ENCODE data around the gene AATF.

AATF gene

DNA sequence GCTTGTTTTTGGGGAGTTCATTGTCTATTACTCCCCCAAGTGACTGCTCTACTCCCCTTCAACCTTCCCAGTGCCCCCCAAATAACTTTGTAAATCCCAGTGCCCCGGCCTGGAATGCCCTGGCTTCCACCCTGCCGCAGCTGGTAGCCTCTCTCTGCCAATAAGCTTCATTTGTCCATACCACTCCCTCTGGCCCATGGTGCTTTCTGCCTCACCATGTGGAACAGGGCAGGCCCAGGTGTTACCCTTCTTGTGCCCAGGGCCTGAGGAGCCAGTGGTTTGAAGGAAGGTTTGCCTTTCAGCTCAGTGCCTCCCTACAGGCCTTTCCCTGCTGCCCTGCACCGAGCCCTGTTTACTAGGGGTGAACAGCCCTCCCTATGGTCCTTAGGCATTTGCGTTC is 134.2 kb downstream of the AATF start:
- TF ChIP-seq, protein P1, sequence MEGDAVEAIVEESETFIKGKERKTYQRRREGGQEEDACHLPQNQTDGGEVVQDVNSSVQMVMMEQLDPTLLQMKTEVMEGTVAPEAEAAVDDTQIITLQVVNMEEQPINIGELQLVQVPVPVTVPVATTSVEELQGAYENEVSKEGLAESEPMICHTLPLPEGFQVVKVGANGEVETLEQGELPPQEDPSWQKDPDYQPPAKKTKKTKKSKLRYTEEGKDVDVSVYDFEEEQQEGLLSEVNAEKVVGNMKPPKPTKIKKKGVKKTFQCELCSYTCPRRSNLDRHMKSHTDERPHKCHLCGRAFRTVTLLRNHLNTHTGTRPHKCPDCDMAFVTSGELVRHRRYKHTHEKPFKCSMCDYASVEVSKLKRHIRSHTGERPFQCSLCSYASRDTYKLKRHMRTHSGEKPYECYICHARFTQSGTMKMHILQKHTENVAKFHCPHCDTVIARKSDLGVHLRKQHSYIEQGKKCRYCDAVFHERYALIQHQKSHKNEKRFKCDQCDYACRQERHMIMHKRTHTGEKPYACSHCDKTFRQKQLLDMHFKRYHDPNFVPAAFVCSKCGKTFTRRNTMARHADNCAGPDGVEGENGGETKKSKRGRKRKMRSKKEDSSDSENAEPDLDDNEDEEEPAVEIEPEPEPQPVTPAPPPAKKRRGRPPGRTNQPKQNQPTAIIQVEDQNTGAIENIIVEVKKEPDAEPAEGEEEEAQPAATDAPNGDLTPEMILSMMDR (IDR thresholded peaks at IDR 0.05; ENCODE audit: low read depth, low read length, missing control alignments): no peak
- DNase-seq (ENCODE audit: extremely low read depth, low read depth): no peak
- no peak overlapping the region for H3K4me3 ChIP-seq (replicated peaks; ENCODE audit: low read depth, low read length)

- DNase-seq (ENCODE audit: extremely low read depth, low read depth): no peak
- H3K4me3 ChIP-seq (replicated peaks; ENCODE audit: low read depth, low read length): no peak overlapping the region
Measured at GRCh38 chr17:37083456-37083855, 134.7 kb downstream of the AATF start.

DNA sequence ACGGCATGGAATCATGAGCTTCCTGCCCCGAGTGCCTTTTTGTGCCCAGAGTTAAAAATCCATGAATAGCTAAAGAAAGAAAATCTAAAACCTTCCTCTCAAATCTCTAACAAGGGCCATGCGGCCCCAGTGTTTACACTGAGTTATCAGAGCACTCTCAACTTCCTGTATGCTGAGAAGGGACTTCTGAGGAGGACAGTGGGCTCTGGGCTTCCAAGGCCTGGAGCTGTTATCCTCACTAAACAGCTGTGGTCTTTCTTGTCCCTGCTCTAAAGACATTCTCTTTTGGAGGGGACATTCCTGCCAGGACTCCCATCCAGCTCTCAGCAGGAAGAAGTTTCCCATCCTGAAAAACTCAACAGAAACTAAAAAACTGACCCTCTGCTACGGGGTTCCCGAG is 135.6 kb downstream of the AATF start:
- DNase-seq (ENCODE audit: extremely low read depth, low read depth): no peak
- TF ChIP-seq, protein P1 (IDR thresholded peaks at IDR 0.05; ENCODE audit: low read depth, low read length, missing control alignments): no peak

More at GRCh38 chr17:37083456-37083855, 134.7 kb downstream of the AATF start:
- TF ChIP-seq, protein P1 (IDR thresholded peaks at IDR 0.05; ENCODE audit: low read depth, low read length, missing control alignments): no peak

DNA sequence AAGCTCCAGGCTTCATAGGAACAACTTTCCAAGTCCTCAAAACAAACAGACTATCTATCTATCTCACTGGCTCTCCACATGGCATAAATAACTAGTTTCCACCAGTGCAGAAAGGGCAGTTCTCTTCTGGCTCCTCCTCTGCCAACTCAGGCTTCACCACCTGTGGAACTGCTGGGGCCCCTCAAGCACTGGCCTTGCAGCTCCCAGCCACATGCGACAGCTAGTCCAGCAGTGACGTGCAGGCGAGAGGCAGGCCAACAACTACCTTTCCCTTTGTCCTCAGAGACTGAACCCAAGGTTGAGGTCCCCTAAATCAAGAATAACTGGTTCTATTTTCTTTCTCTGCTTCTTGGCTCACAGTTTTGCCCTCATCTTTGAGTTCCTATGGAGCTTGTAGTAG is 137.6 kb downstream of the AATF start:
- TF ChIP-seq, protein P1 (IDR thresholded peaks at IDR 0.05; ENCODE audit: low read depth, low read length, missing control alignments): no peak
- no peak for DNase-seq (ENCODE audit: extremely low read depth, low read depth)
- H3K4me3 ChIP-seq (replicated peaks; ENCODE audit: low read depth, low read length): no peak overlapping the region

More for the DNA sequence above, 135.6 kb downstream of the AATF start:
- no peak overlapping the region for H3K4me3 ChIP-seq (replicated peaks; ENCODE audit: low read depth, low read length)

- H3K4me3 ChIP-seq (replicated peaks; ENCODE audit: low read depth, low read length): no peak overlapping the region
Measured at GRCh38 chr17:37086948-37087347, 138.2 kb downstream of the AATF start.

GRCh38 chr17:37087683-37088082 is 138.9 kb downstream of the AATF start:
- no peak for DNase-seq (ENCODE audit: extremely low read depth, low read depth)
- TF ChIP-seq, protein P1 (IDR thresholded peaks at IDR 0.05; ENCODE audit: low read depth, low read length, missing control alignments): no peak
- H3K4me3 ChIP-seq (replicated peaks; ENCODE audit: low read depth, low read length): no peak overlapping the region

More at GRCh38 chr17:37086948-37087347, 138.2 kb downstream of the AATF start:
- no peak for DNase-seq (ENCODE audit: extremely low read depth, low read depth)
- TF ChIP-seq, protein P1 (IDR thresholded peaks at IDR 0.05; ENCODE audit: low read depth, low read length, missing control alignments): no peak

DNA sequence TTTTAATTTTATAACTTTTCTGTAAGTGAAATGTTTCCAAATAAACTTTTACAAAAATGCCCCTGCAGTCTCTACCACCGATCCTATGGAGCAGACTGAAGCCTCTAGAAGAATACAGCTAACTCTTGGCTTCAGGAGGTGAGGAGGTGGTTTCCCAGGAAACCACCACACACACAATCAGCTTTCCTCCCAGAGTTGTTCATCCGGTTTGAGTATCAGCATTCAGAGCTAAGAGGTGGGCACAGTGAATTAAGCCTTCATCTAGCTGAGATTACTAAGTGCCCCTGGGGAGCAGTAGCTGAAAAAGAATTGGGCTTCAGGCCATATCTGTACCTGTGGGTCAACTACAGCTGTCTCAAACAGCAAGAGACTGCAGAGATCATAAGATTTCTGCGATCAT is 139.7 kb downstream of the AATF start:
- no peak overlapping the region for H3K4me3 ChIP-seq (replicated peaks; ENCODE audit: low read depth, low read length)
- TF ChIP-seq, protein P1 (IDR thresholded peaks at IDR 0.05; ENCODE audit: low read depth, low read length, missing control alignments): no peak
- DNase-seq (ENCODE audit: extremely low read depth, low read depth): no peak

Measured in HFF-Myc (cell line).